Measurements from ENCODE around the gene MAP3K20. TPM values are rescaled to one million over a fixed set of nuclear protein-coding genes. Genes with fewer than 3 reads are reported as not detected.

MAP3K20 gene
- polyA plus RNA-seq, 1 experiment: 74.6 TPM

- H3K4me3 ChIP-seq (ENCODE audit: low read depth, low read length): no peak overlapping the region
- no peak for TF ChIP-seq CTCF (IDR thresholded peaks at IDR 0.05; ENCODE audit: low read depth, low read length)
- no peaks in the 10 kb centered on the region for H3K27me3 ChIP-seq (ENCODE audit: control insufficient read depth, insufficient read depth, low read length)
- H3K9me3 ChIP-seq (ENCODE audit: control insufficient read depth, insufficient read depth, low read length): no peaks in the 10 kb centered on the region
- H3K27ac ChIP-seq (ENCODE audit: low read depth, low read length): no peak overlapping the region
- DNase-seq (ENCODE audit: low read depth, low spot score): no peak
- POLR2A ChIA-PET: no interaction called here
- CTCF ChIA-PET: interaction anchor here (0.6 to 1.3 kb wide), 2 partner anchors 20 to 203 kb away, joined by 3 to 4 read pairs; no protein-coding TSS in a partner anchor
These were observed 155.4 kb downstream of the MAP3K20 start for GRCh38 chr2:173231042-173231441.

GRCh38 chr2:173231465-173231864, 155.8 kb downstream of the MAP3K20 start:
- Histone ChIP-seq H3K4me3 (ENCODE audit: low read depth, low read length) (no peak overlapping the region), H3K27ac (ENCODE audit: low read depth, low read length) (no peak overlapping the region), H3K9me3 (ENCODE audit: control insufficient read depth, insufficient read depth, low read length) (no peaks in the 10 kb centered on the region), H3K27me3 (ENCODE audit: control insufficient read depth, insufficient read depth, low read length) (no peaks in the 10 kb centered on the region)
- ChIA-PET CTCF (interaction anchor here (1.3 kb wide), 1 partner anchor 203 kb away, joined by 4 read pairs; no protein-coding TSS in a partner anchor), POLR2A (no interaction called here)
- TF ChIP-seq CTCF (IDR thresholded peaks at IDR 0.05; ENCODE audit: low read depth, low read length): no peak
- no peak for DNase-seq (ENCODE audit: low read depth, low spot score)

GRCh38 chr2:173232956-173233744, 157.5 kb downstream of the MAP3K20 start:
- CTCF ChIA-PET: interaction anchor here (1.3 kb wide), 1 partner anchor 22 kb away, joined by 3 read pairs; no protein-coding TSS in a partner anchor
- Histone ChIP-seq H3K27ac (ENCODE audit: low read depth, low read length) (no peak overlapping the region), H3K4me3 (ENCODE audit: low read depth, low read length) (no peak overlapping the region)

GRCh38 chr2:173235947-173236803, 160.5 kb downstream of the MAP3K20 start:
- no peaks in the 10 kb centered on the region for H3K9me3 ChIP-seq (ENCODE audit: control insufficient read depth, insufficient read depth, low read length)
- H3K27ac ChIP-seq (ENCODE audit: low read depth, low read length): no peak overlapping the region
- H3K27me3 ChIP-seq (ENCODE audit: control insufficient read depth, insufficient read depth, low read length): no peaks in the 10 kb centered on the region
- POLR2A ChIA-PET: no interaction called here
- DNase-seq (ENCODE audit: low read depth, low spot score): no peak
- no peak for TF ChIP-seq CTCF (IDR thresholded peaks at IDR 0.05; ENCODE audit: low read depth, low read length)
- H3K4me3 ChIP-seq (ENCODE audit: low read depth, low read length): no peak overlapping the region
- CTCF ChIA-PET: interaction anchor here (0.7 to 1.5 kb wide), 2 partner anchors 208 to 305 kb away, joined by 3 read pairs; no protein-coding TSS in a partner anchor

More at GRCh38 chr2:173232956-173233744, 157.5 kb downstream of the MAP3K20 start:
- DNase-seq (ENCODE audit: low read depth, low spot score): no peak
- POLR2A ChIA-PET: no interaction called here
- no peaks in the 10 kb centered on the region for H3K27me3 ChIP-seq (ENCODE audit: control insufficient read depth, insufficient read depth, low read length)
- no peaks in the 10 kb centered on the region for H3K9me3 ChIP-seq (ENCODE audit: control insufficient read depth, insufficient read depth, low read length)
- no peak for TF ChIP-seq CTCF (IDR thresholded peaks at IDR 0.05; ENCODE audit: low read depth, low read length)

Data from AG04450 (cell line).